ENCODE measurements around the gene PPP4R3A.

- no peak for TF ChIP-seq EZH2 (IDR thresholded peaks at IDR 0.05; ENCODE audit: borderline replicate concordance, low read depth, low read length, severe bottlenecking)
- TF ChIP-seq POLR2AphosphoS5 (IDR thresholded peaks at IDR 0.05; ENCODE audit: insufficient read depth, low read depth, low read length) = no peak
- TF ChIP-seq CTCF (IDR thresholded peaks at IDR 0.05; ENCODE audit: extremely low read depth in 1 of 2, insufficient read depth in 1 of 2, low read depth in 1 of 2, low read length in 2 of 2) = no peak
- TF ChIP-seq MAX (IDR thresholded peaks at IDR 0.05; ENCODE audit: insufficient read depth, insufficient read length) = no peak
- no peak for TF ChIP-seq POLR2A (IDR thresholded peaks at IDR 0.05; ENCODE audit: low read depth, low read length)
- no peak for TF ChIP-seq MYC (IDR thresholded peaks at IDR 0.05; ENCODE audit: low read depth, low read length)
- no peak for TF ChIP-seq FOS (IDR thresholded peaks at IDR 0.05; ENCODE audit: borderline replicate concordance, insufficient read depth, low read length)
- no peak for TF ChIP-seq JUN (IDR thresholded peaks at IDR 0.05; ENCODE audit: borderline replicate concordance, insufficient read depth, insufficient read length, low read depth)
Observed at GRCh38 chr14:91501951-91502930, 7.9 kb downstream of the PPP4R3A start.
